ENCODE measurements around the gene CD83. TPM values are rescaled to one million over a fixed set of nuclear protein-coding genes. Genes with fewer than 3 reads are reported as not detected.

Gene CD83
- total and polyA plus RNA-seq, 2 experiments from 2014 or later, result 3.3 to 4.7 TPM

- Histone ChIP-seq H3K4me3 (no peak overlapping the region), H3K36me3 (no peaks in the 10 kb centered on the region), H3K4me1 (ENCODE audit: low read depth) (no peaks in the 10 kb centered on the region), H3K27ac (no peak overlapping the region), H3K27me3 (no peaks in the 10 kb centered on the region), H3K9me3 (ENCODE audit: low read depth) (no peaks in the 10 kb centered on the region)
- TF ChIP-seq CTCF (IDR thresholded peaks at IDR 0.05; ENCODE audit: low read depth, low read length), result no peak
- DNase-seq (ENCODE audit: low read depth in 1 of 2, low spot score in 1 of 2), result no peak
Observed at GRCh38 chr6:14092316-14092715, 25.3 kb upstream of the CD83 start.

GRCh38 chr6:14092838-14093789 is 24.5 kb upstream of the CD83 start:
- TF ChIP-seq CTCF (IDR thresholded peaks at IDR 0.05; ENCODE audit: low read depth, low read length), result no peak
- DNase-seq (ENCODE audit: low read depth in 1 of 2, low spot score in 1 of 2), result no peak
- no peaks in the 10 kb centered on the region for H3K9me3 ChIP-seq (ENCODE audit: low read depth)
- no peaks in the 10 kb centered on the region for H3K27me3 ChIP-seq
- no peak overlapping the region for H3K4me3 ChIP-seq
- no peaks in the 10 kb centered on the region for H3K4me1 ChIP-seq (ENCODE audit: low read depth)
- no peaks in the 10 kb centered on the region for H3K36me3 ChIP-seq
- H3K27ac ChIP-seq, result no peak overlapping the region

GRCh38 chr6:14094721-14095120 is 22.9 kb upstream of the CD83 start:
- no peak for TF ChIP-seq CTCF (IDR thresholded peaks at IDR 0.05; ENCODE audit: low read depth, low read length)
- Histone ChIP-seq H3K4me1 (ENCODE audit: low read depth) (no peaks in the 10 kb centered on the region), H3K4me3 (no peak overlapping the region), H3K27me3 (no peaks in the 10 kb centered on the region), H3K9me3 (ENCODE audit: low read depth) (no peaks in the 10 kb centered on the region), H3K36me3 (no peaks in the 10 kb centered on the region), H3K27ac (no peak overlapping the region)
- DNase-seq (ENCODE audit: low read depth in 1 of 2, low spot score in 1 of 2), result no peak

GRCh38 chr6:14095437-14095836 is 22.1 kb upstream of the CD83 start:
- Histone ChIP-seq H3K27ac (no peak overlapping the region), H3K27me3 (no peaks in the 10 kb centered on the region), H3K4me3 (no peak overlapping the region), H3K36me3 (no peaks in the 10 kb centered on the region), H3K4me1 (ENCODE audit: low read depth) (no peaks in the 10 kb centered on the region), H3K9me3 (ENCODE audit: low read depth) (no peaks in the 10 kb centered on the region)
- TF ChIP-seq CTCF (IDR thresholded peaks at IDR 0.05; ENCODE audit: low read depth, low read length), result no peak
- DNase-seq (ENCODE audit: low read depth in 1 of 2, low spot score in 1 of 2), result no peak

- H3K4me1 ChIP-seq (ENCODE audit: low read depth), result no peaks in the 10 kb centered on the region
Observed at GRCh38 chr6:14100138-14100537, 17.4 kb upstream of the CD83 start.

More at GRCh38 chr6:14100138-14100537, 17.4 kb upstream of the CD83 start:
- TF ChIP-seq CTCF (IDR thresholded peaks at IDR 0.05; ENCODE audit: low read depth, low read length), result no peak
- Histone ChIP-seq H3K4me3 (no peak overlapping the region), H3K27ac (no peak overlapping the region), H3K27me3 (no peaks in the 10 kb centered on the region), H3K9me3 (ENCODE audit: low read depth) (no peaks in the 10 kb centered on the region), H3K36me3 (no peaks in the 10 kb centered on the region)
- no peak for DNase-seq (ENCODE audit: low read depth in 1 of 2, low spot score in 1 of 2)
